Osteoblast (primary cell): ENCODE measurements around the gene PIP4K2B. TPM values are rescaled to one million over a fixed set of nuclear protein-coding genes. Genes with fewer than 3 reads are reported as not detected.

Experiments used
- DNase-seq: peaks from one replicate; pipeline ENCODE4 v3.0.0; 2011; ENCODE audit warnings: low spot score, mixed read lengths; ENCODE audit not compliant: insufficient read length; ENCODE audit errors: missing footprints
- H2AFZ ChIP-seq: 2 replicates; pipeline ENCODE4 v1.6.0; 2011; ENCODE audit warnings: mild to moderate bottlenecking, low read length
- H3K27ac ChIP-seq: 2 replicates; pipeline ENCODE4 v1.5.1; 2011; ENCODE audit warnings: mild to moderate bottlenecking, low read depth, low read length, moderate library complexity
- H3K27me3 ChIP-seq: 2 replicates; pipeline ENCODE4 v1.6.0; 2012; ENCODE audit warnings: mild to moderate bottlenecking, control low read depth, inconsistent platforms, low read length, moderate library complexity; ENCODE audit not compliant: insufficient read depth
- H3K36me3 ChIP-seq: 2 replicates; pipeline ENCODE4 v1.5.1; 2011; ENCODE audit warnings: mild to moderate bottlenecking, low read length, control low read depth, moderate library complexity; ENCODE audit not compliant: insufficient read depth
- H3K4me1 ChIP-seq: 2 replicates; pipeline ENCODE4 v1.5.1; 2011; ENCODE audit warnings: mild to moderate bottlenecking, low read length, control low read depth, moderate library complexity; ENCODE audit not compliant: insufficient read depth
- H3K4me2 ChIP-seq: 2 replicates; pipeline ENCODE4 v1.6.0; 2011; ENCODE audit warnings: mild to moderate bottlenecking, low read length; ENCODE audit not compliant: insufficient read depth
- H3K4me3 ChIP-seq: fragments of 200-600 bp; sonication (generic); 3 replicates; pipeline ENCODE4 v1.5.1; 2012; ENCODE audit warnings: mild to moderate bottlenecking, low read length, inconsistent platforms; ENCODE audit not compliant: insufficient read depth
- H3K79me2 ChIP-seq: 2 replicates; pipeline ENCODE4 v1.6.0; 2012; ENCODE audit warnings: mild to moderate bottlenecking, low read length, control low read depth, inconsistent platforms; ENCODE audit not compliant: insufficient read depth
- H3K9me3 ChIP-seq: 2 replicates; pipeline ENCODE4 v1.5.1; 2011; ENCODE audit warnings: low read depth, low read length, control low read depth
- H4K20me1 ChIP-seq: 2 replicates; pipeline ENCODE4 v1.6.0; 2012; ENCODE audit warnings: mild to moderate bottlenecking, low read length, control low read depth; ENCODE audit not compliant: insufficient read depth
- CTCF ChIP-seq: IDR thresholded peaks from 2 replicates; pipeline ENCODE4 v1.5.1; 2011; ENCODE audit warnings: mild to moderate bottlenecking, low read depth, low read length, moderate library complexity; ENCODE audit errors: extremely low read depth
- total RNA-seq: library from RNA; depleted of rRNA; stranded (reverse); fragments of >200 nt; gene quantifications from 2 replicates; pipeline ENCODE4 v1.2.3, GENCODE V29; 2012

PIP4K2B gene
- total RNA-seq, 1 donor: 48.1 TPM

GRCh38 chr17:38742411-38743308 lies 56.7 kb downstream of the PIP4K2B start:
- H3K79me2 ChIP-seq: peaks cover 98% of the 10 kb centered on the region
- H3K27ac ChIP-seq: peak overlapping the region; percentile 82
- H3K4me2 ChIP-seq: no peak overlapping the region
- DNase-seq: peak; percentile 96
- H3K9me3 ChIP-seq: no peaks in the 10 kb centered on the region
- H3K36me3 ChIP-seq: peaks cover 31% of the 10 kb centered on the region
- peaks cover 35% of the 10 kb centered on the region for H3K4me1 ChIP-seq
- H2AFZ ChIP-seq: no peak overlapping the region
- no peak for TF ChIP-seq CTCF
- peaks cover 74% of the 10 kb centered on the region for H4K20me1 ChIP-seq
- no peaks in the 10 kb centered on the region for H3K27me3 ChIP-seq
- H3K4me3 ChIP-seq: no peak overlapping the region

GRCh38 chr17:38741921-38742410 lies 57.4 kb downstream of the PIP4K2B start:
- TF ChIP-seq CTCF: no peak
- DNase-seq: peak; percentile 66

GRCh38 chr17:38741461-38741860 lies 57.9 kb downstream of the PIP4K2B start:
- no peaks in the 10 kb centered on the region for H3K27me3 ChIP-seq
- peaks cover 31% of the 10 kb centered on the region for H3K4me1 ChIP-seq
- H4K20me1 ChIP-seq: peaks cover 68% of the 10 kb centered on the region
- H3K4me3 ChIP-seq: no peak overlapping the region
- H3K4me2 ChIP-seq: no peak overlapping the region
- no peaks in the 10 kb centered on the region for H3K9me3 ChIP-seq
- no peak overlapping the region for H2AFZ ChIP-seq
- peaks cover 86% of the 10 kb centered on the region for H3K79me2 ChIP-seq
- peak; percentile 77 for DNase-seq
- no peak for TF ChIP-seq CTCF
- H3K27ac ChIP-seq: peak overlapping the region; percentile 82
- peaks cover 39% of the 10 kb centered on the region for H3K36me3 ChIP-seq

More at GRCh38 chr17:38741921-38742410, 57.4 kb downstream of the PIP4K2B start:
- Histone ChIP-seq H3K27me3 (no peaks in the 10 kb centered on the region), H3K4me3 (no peak overlapping the region), H2AFZ (no peak overlapping the region), H3K36me3 (peaks cover 36% of the 10 kb centered on the region), H3K9me3 (no peaks in the 10 kb centered on the region), H3K79me2 (peaks cover 91% of the 10 kb centered on the region), H4K20me1 (peaks cover 73% of the 10 kb centered on the region), H3K4me2 (no peak overlapping the region), H3K27ac (peak overlapping the region; percentile 82), H3K4me1 (peaks cover 35% of the 10 kb centered on the region)

GRCh38 chr17:38740806-38741205 lies 58.5 kb downstream of the PIP4K2B start:
- peaks cover 65% of the 10 kb centered on the region for H4K20me1 ChIP-seq
- peak overlapping the region; percentile 82 for H3K27ac ChIP-seq
- peak; percentile 85 for DNase-seq
- no peaks in the 10 kb centered on the region for H3K9me3 ChIP-seq
- no peak for TF ChIP-seq CTCF
- peaks cover 80% of the 10 kb centered on the region for H3K79me2 ChIP-seq
- H3K27me3 ChIP-seq: no peaks in the 10 kb centered on the region
- no peak overlapping the region for H3K4me2 ChIP-seq
- peaks cover 25% of the 10 kb centered on the region for H3K4me1 ChIP-seq
- no peak overlapping the region for H3K4me3 ChIP-seq
- H3K36me3 ChIP-seq: peaks cover 44% of the 10 kb centered on the region
- H2AFZ ChIP-seq: no peak overlapping the region
